B cell (primary cell): ENCODE data around the gene ATP12A.
A peak's percentile ranks its signal among the peaks of the same experiment; 100 is the strongest.

Experiments
- CTCF ChIP-seq: fragments of 200-600 bp; IDR thresholded peaks from one replicate; pipeline ENCODE4 v1.8.0; 2022; ENCODE audit warnings: antibody characterized with exemption, mild to moderate bottlenecking
- EZH2 ChIP-seq: IDR thresholded peaks from 2 replicates; pipeline ENCODE4 v1.6.1; 2012; ENCODE audit warnings: borderline replicate concordance, low read depth, mild to moderate bottlenecking, moderate library complexity, low read length; ENCODE audit not compliant: insufficient read depth, poor library complexity, severe bottlenecking

- TF ChIP-seq EZH2: no peak
- peak; percentile 81 for TF ChIP-seq CTCF
Measured at GRCh38 chr13:24683838-24684599, 3.8 kb downstream of the ATP12A start.
